Measurements from ENCODE around the gene SETDB1. TPM values are rescaled to one million over a fixed set of nuclear protein-coding genes. Genes with fewer than 3 reads are reported as not detected.
A peak's percentile ranks its signal among the peaks of the same experiment; 100 is the strongest.

The SETDB1 gene
- total and polyA plus RNA-seq, 2 of the 13 experiments (the other 11 are each of a cell fraction or from before 2014, with no cell fraction given) = 33.1 to 34.6 TPM

DNA sequence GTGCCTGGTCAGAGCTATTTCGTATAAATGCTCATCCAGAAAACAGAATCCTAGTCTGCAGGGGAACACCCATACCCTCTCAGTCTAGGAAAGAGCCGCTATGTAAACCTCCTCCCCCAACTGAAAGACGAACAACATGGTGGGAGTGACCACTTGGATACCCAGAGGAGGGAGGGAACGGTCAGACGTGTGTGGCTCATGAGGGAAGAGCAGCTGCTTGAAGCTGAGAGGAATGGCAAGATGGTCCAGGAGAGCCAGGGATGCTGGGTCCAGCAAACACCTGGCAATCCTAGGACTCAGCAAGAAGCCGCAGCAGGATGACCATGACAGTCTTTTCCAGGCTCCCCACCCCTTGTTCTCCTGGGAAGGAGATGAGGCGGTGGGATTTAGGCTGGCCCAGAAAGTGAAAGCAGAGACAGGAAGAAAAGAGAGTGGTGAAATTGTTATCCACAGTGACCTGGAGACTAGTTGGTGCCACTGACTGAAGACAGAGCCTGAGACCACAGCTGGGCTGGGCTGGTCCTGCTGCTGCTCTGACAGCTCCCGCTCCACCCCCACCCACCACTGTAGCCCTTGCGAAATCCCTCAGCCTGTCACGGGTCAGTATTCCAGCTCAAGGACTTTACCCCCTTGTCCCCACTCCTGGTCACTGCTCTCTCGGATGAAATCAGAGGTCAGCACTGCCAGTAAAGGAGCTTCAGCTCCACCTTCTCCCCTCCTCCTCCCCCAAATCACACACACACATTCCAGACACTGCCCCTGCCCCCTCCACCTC lies 44.8 kb downstream of the SETDB1 start (continued):
- TF ChIP-seq RNF219 (CRISPR knock-in tag; IDR thresholded peaks at IDR 0.05) (0 out of 2 replicates have a peak, but pooled peaks have one; percentile 24), KDM4B (CRISPR knock-in tag; IDR thresholded peaks at IDR 0.05) (peak; percentile 96; the same call in 1 of the 2 replicates), MLLT10 (CRISPR knock-in tag; IDR thresholded peaks at IDR 0.05) (no peak), KDM5B (CRISPR knock-in tag; IDR thresholded peaks at IDR 0.05; ENCODE audit: borderline replicate concordance) (0 out of 2 replicates have a peak, but pooled peaks have one; percentile 29), ZNF552 (CRISPR knock-in tag; IDR thresholded peaks at IDR 0.05; ENCODE audit: borderline replicate concordance) (no peak), ZNF292 (CRISPR knock-in tag; IDR thresholded peaks at IDR 0.05; ENCODE audit: borderline replicate concordance, low read depth) (no peak; the same call in 1 of the 2 replicates), HNF4A (CRISPR knock-in tag; IDR thresholded peaks at IDR 0.05) (peak; percentile 99), REPIN1 (CRISPR knock-in tag; IDR thresholded peaks at IDR 0.05; ENCODE audit: borderline replicate concordance, low read depth) (peak; percentile 78; the same call in 1 of the 2 replicates), HOXA3 (CRISPR knock-in tag; IDR thresholded peaks at IDR 0.05) (peak; percentile 81), PBX2 (CRISPR knock-in tag; IDR thresholded peaks at IDR 0.05) (peak; percentile 46; the same call in 1 of the 2 replicates), GMEB1 (CRISPR knock-in tag; IDR thresholded peaks at IDR 0.05; ENCODE audit: borderline replicate concordance) (0 out of 2 replicates have a peak, but pooled peaks have one; percentile 33), ZNF235 (CRISPR knock-in tag; IDR thresholded peaks at IDR 0.05; ENCODE audit: borderline replicate concordance) (no peak), ZSCAN21 (CRISPR knock-in tag; IDR thresholded peaks at IDR 0.05; ENCODE audit: borderline replicate concordance) (peak; percentile 90), KLF12 (CRISPR knock-in tag; IDR thresholded peaks at IDR 0.05; ENCODE audit: borderline replicate concordance) (no peak)
- TF ChIP-seq, protein P1, sequence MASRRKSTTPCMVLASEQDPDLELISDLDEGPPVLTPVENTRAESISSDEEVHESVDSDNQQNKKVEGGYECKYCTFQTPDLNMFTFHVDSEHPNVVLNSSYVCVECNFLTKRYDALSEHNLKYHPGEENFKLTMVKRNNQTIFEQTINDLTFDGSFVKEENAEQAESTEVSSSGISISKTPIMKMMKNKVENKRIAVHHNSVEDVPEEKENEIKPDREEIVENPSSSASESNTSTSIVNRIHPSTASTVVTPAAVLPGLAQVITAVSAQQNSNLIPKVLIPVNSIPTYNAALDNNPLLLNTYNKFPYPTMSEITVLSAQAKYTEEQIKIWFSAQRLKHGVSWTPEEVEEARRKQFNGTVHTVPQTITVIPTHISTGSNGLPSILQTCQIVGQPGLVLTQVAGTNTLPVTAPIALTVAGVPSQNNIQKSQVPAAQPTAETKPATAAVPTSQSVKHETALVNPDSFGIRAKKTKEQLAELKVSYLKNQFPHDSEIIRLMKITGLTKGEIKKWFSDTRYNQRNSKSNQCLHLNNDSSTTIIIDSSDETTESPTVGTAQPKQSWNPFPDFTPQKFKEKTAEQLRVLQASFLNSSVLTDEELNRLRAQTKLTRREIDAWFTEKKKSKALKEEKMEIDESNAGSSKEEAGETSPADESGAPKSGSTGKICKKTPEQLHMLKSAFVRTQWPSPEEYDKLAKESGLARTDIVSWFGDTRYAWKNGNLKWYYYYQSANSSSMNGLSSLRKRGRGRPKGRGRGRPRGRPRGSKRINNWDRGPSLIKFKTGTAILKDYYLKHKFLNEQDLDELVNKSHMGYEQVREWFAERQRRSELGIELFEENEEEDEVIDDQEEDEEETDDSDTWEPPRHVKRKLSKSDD (CRISPR knock-in tag; IDR thresholded peaks at IDR 0.05; ENCODE audit: low read depth) = peak; percentile 46; the same call in 1 of the 2 replicates
- TF ChIP-seq, protein P2, sequence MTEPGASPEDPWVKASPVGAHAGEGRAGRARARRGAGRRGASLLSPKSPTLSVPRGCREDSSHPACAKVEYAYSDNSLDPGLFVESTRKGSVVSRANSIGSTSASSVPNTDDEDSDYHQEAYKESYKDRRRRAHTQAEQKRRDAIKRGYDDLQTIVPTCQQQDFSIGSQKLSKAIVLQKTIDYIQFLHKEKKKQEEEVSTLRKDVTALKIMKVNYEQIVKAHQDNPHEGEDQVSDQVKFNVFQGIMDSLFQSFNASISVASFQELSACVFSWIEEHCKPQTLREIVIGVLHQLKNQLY (CRISPR knock-in tag; IDR thresholded peaks at IDR 0.05) = peak; percentile 89
- TF ChIP-seq, protein P3, sequence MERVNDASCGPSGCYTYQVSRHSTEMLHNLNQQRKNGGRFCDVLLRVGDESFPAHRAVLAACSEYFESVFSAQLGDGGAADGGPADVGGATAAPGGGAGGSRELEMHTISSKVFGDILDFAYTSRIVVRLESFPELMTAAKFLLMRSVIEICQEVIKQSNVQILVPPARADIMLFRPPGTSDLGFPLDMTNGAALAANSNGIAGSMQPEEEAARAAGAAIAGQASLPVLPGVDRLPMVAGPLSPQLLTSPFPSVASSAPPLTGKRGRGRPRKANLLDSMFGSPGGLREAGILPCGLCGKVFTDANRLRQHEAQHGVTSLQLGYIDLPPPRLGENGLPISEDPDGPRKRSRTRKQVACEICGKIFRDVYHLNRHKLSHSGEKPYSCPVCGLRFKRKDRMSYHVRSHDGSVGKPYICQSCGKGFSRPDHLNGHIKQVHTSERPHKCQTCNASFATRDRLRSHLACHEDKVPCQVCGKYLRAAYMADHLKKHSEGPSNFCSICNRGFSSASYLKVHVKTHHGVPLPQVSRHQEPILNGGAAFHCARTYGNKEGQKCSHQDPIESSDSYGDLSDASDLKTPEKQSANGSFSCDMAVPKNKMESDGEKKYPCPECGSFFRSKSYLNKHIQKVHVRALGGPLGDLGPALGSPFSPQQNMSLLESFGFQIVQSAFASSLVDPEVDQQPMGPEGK (CRISPR knock-in tag; IDR thresholded peaks at IDR 0.05) = peak; percentile 88
